T-helper 17 cell (primary cell): ENCODE results near the gene MACROD2. TPM values are rescaled to one million over a fixed set of nuclear protein-coding genes. Genes with fewer than 3 reads are reported as not detected.

Experiments
- ATAC-seq: fragments of 150-1000 bp; cut with Tn5 transposase; 2 replicates; pipeline ENCODE4 v1.10.0; 2021; ENCODE audit warnings: mild to moderate bottlenecking, moderate library complexity
- DNase-seq, 3 donors: peaks; one replicate each; pipeline versions ENCODE4 v3.0.0 to v3.0.0-alpha.2; 2020 to 2021
- H3K9me3 ChIP-seq: one replicate; pipeline ENCODE4 v1.7.0; 2013; ENCODE audit warnings: low read length, mild to moderate bottlenecking; ENCODE audit not compliant: control insufficient read depth, poor library complexity, severe bottlenecking
- H3K27ac Mint-ChIP-seq: one replicate; pipeline ENCODE4 v1.8.0; 2022; ENCODE audit warnings: mild to moderate bottlenecking, moderate library complexity, mixed read lengths
- H3K27me3 Mint-ChIP-seq: one replicate; pipeline ENCODE4 v1.8.0; 2022; ENCODE audit warnings: mixed read lengths
- H3K36me3 Mint-ChIP-seq: one replicate; pipeline ENCODE4 v1.8.0; 2022; ENCODE audit warnings: low read depth, mixed read lengths
- H3K4me1 Mint-ChIP-seq: one replicate; pipeline ENCODE4 v1.8.0; 2022; ENCODE audit warnings: mild to moderate bottlenecking, mixed read lengths
- H3K4me3 Mint-ChIP-seq: one replicate; pipeline ENCODE4 v1.8.0; 2022; ENCODE audit warnings: mild to moderate bottlenecking, moderate library complexity, mixed read lengths
- total RNA-seq, 4 donors: library from RNA in 2 of 4; stranded (reverse) in 2 of 4; gene quantifications; one replicate each; pipeline ENCODE4 v1.2.3 and lab custom pipeline; 2022 to 2026

The MACROD2 gene
- total RNA-seq, 2 donors from 2014 or later = 0.85 TPM; not detected in 1

GRCh38 chr20:15742087-15742486, 1746.8 kb downstream of the MACROD2 start:
- no peak for DNase-seq
- Mint-ChIP-seq H3K27me3 (no peaks in the 10 kb centered on the region), H3K4me1 (no peaks in the 10 kb centered on the region), H3K27ac (no peak overlapping the region), H3K4me3 (no peak overlapping the region), H3K36me3 (no peaks in the 10 kb centered on the region)
- H3K9me3 ChIP-seq = no peaks in the 10 kb centered on the region
- ATAC-seq = no peak

GRCh38 chr20:15742627-15743026, 1747.3 kb downstream of the MACROD2 start:
- Mint-ChIP-seq H3K27me3 (no peaks in the 10 kb centered on the region), H3K27ac (no peak overlapping the region), H3K4me3 (no peak overlapping the region), H3K36me3 (no peaks in the 10 kb centered on the region), H3K4me1 (no peaks in the 10 kb centered on the region)
- ATAC-seq (no peak), DNase-seq (no peak)
- no peaks in the 10 kb centered on the region for H3K9me3 ChIP-seq

DNA sequence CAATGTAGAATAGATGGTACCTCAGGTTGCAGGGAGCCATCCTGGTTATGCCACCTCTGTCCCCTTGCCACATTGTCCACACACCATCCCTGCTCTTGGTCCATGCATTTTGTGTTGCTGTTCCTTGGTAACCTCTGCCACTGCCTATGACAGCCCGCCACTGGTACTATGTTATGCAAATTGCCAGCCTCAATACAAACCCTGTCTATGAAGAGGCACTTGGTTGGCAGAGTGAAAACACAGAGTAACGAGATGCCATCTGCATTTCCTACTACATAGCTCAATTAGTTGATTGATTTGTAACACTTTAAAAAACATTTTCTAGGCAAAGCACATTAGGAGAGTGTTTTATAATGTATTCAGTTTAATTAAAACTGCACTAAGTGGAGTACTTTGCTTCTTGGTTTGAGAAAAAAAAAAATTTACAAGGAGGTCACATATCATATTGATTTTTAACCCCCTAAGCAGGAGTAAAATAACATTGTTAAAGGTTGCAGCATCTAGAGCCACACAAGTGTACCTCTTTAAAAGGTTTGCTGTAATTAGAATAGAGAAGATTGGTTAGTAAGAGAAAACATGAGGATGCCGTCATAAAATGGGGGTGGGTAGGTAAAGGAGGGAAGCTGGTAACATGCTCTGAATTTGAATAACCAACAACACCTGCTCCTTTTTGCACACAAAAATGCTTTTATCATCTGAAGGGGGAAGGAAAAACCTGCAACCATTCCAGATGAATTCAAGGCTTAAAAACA, 1760.9 kb downstream of the MACROD2 start:
- no peaks in the 10 kb centered on the region for H3K9me3 ChIP-seq
- DNase-seq = no peak
- H3K4me3 Mint-ChIP-seq = no peak overlapping the region
- H3K27ac Mint-ChIP-seq = no peak overlapping the region
- H3K27me3 Mint-ChIP-seq = no peaks in the 10 kb centered on the region
- no peak for ATAC-seq
- no peaks in the 10 kb centered on the region for H3K36me3 Mint-ChIP-seq
- no peaks in the 10 kb centered on the region for H3K4me1 Mint-ChIP-seq

- no peaks in the 10 kb centered on the region for H3K9me3 ChIP-seq
- Mint-ChIP-seq H3K27me3 (no peaks in the 10 kb centered on the region), H3K27ac (no peak overlapping the region), H3K4me3 (no peak overlapping the region), H3K36me3 (no peaks in the 10 kb centered on the region), H3K4me1 (no peaks in the 10 kb centered on the region)
- no peak for ATAC-seq
- no peak for DNase-seq
Measured at GRCh38 chr20:15756754-15757115, 1761.4 kb downstream of the MACROD2 start.

DNA sequence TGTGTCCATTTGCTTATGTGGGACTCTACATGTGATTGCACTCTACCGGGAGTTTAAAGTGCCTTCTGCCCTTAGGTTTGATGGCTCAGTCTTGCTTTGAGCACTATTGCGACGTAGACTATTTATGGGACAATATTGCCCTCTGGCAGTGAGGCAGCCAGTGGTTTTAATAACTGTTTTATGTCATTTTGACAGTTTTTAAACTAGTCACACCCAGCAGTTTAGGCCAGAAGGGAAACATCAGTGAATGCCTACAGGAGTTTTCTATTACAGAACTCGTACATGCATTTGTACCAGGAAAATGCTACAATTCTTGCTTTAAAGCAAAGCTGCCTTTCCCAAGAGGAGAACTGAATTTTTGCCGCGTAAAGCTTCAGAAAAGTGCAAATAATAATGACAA, 1764.3 kb downstream of the MACROD2 start:
- Mint-ChIP-seq H3K27me3 (no peaks in the 10 kb centered on the region), H3K27ac (no peak overlapping the region), H3K4me1 (no peaks in the 10 kb centered on the region)

DNA sequence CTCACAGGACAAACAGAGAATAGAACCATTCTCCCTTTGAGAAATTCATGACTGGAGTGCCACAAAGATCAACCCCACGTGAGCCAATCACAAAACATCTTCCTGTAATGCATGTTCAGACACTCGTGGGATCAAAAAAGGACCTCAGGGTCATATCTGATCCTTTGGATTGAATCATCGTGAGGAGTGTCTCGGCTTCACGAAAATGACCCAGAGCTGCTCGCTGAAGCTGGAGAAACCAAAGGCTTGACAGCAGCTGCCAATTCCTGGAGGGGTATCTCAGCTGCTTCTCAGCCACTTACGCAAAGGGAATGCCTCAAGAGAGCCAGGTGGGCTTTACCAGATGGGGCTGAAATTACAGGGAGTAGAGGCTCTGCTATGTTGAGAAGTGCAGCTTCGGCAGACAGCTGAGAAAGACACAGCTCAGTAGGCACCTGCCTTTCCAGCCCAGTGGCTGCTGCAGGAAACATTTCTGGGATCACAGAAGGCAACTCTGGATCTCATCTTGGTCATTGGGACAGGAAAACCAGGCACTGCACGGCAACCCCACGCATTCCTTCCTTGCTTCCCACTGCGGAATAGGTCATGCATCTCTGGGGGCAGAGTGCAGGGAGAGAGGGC, 1764.8 kb downstream of the MACROD2 start:
- H3K9me3 ChIP-seq = no peaks in the 10 kb centered on the region
- H3K4me3 Mint-ChIP-seq = no peak overlapping the region
- H3K27me3 Mint-ChIP-seq = no peaks in the 10 kb centered on the region
- no peaks in the 10 kb centered on the region for H3K36me3 Mint-ChIP-seq
- ATAC-seq (no peak), DNase-seq (no peak)
- no peak overlapping the region for H3K27ac Mint-ChIP-seq
- no peaks in the 10 kb centered on the region for H3K4me1 Mint-ChIP-seq

More for the DNA sequence above, 1764.3 kb downstream of the MACROD2 start:
- no peak overlapping the region for H3K4me3 Mint-ChIP-seq
- ATAC-seq (no peak), DNase-seq (no peak)
- H3K36me3 Mint-ChIP-seq = no peaks in the 10 kb centered on the region
- no peaks in the 10 kb centered on the region for H3K9me3 ChIP-seq

DNA sequence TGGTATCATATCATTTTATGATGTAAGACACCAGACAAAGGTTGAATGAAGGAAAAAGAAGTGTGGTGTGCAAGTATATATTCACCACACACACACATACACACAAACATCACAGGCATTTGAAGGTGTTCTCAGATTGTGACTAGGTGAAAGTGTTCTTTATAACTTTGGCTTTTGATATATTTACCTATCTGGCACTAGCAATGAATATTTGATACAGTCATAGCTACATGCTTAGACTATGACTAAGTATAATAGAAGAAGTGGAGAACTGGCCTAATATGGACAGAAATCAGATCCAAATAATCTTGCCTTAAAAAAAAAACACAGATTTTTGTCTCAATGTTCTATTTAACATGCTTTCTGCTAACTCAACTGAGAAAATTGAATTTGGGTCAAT, 1768.0 kb downstream of the MACROD2 start:
- Mint-ChIP-seq H3K4me3 (no peak overlapping the region), H3K27me3 (no peaks in the 10 kb centered on the region), H3K36me3 (no peaks in the 10 kb centered on the region), H3K4me1 (no peaks in the 10 kb centered on the region), H3K27ac (no peak overlapping the region)
- no peak for DNase-seq
- ATAC-seq = no peak
- H3K9me3 ChIP-seq = no peaks in the 10 kb centered on the region

DNA sequence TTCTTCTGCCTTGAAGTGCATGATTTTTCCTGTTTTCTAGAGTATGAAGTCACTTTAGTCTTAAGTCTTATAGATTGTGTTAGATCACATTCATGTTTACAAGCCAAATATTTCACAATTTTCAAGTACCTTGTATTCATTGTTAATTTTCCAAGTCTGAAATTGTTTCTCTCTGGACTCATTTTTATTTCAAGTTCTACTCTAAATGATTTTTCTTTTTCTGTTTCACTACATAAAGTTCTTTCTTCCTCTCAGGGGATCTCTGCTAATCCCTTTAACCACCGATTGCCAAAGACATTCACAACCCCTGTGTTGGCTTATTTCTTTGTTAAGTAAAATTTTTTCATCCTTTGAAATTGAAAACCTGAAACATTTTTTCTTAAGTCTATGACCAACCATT, 1772.3 kb downstream of the MACROD2 start:
- Mint-ChIP-seq H3K36me3 (no peaks in the 10 kb centered on the region), H3K4me3 (no peak overlapping the region), H3K27me3 (no peaks in the 10 kb centered on the region), H3K27ac (no peak overlapping the region), H3K4me1 (no peaks in the 10 kb centered on the region)
- DNase-seq = no peak
- no peaks in the 10 kb centered on the region for H3K9me3 ChIP-seq
- no peak for ATAC-seq

DNA sequence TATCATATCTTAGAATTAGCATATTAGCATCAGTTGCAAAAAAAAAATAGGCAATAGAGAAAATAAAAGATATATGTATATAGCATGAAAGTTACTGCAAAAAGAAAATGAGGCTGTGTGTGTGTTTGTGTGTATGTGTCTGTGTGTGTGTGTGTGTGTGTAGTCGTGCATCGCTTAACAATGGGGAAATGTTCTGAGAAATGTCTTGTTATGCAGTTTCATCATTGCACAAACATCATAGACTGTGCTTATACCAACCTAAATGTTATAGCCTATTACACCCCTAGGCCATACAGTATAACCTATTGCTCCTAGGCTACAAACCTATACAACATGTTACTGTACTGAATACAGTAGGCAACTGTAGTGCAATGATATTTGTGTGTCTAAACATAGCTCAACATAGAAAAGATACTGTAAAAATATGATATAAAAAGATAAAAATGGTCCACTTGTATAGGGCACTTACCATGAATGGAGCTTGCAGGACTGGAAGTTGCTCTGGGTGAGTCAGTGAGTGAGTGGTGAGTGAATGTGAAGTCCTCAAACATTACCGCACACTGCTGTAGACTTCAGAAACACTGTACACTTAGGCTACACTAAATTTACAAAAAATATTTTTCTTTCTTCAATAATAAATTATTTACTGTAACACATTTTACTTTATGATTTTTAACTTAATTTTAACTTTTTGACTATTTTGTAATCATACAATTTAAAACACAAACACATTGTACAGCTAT, 1772.9 kb downstream of the MACROD2 start:
- Mint-ChIP-seq H3K4me3 (no peak overlapping the region), H3K36me3 (no peaks in the 10 kb centered on the region), H3K27me3 (no peaks in the 10 kb centered on the region), H3K4me1 (no peaks in the 10 kb centered on the region), H3K27ac (no peak overlapping the region)
- ATAC-seq (no peak), DNase-seq (no peak)
- H3K9me3 ChIP-seq = no peaks in the 10 kb centered on the region

- no peaks in the 10 kb centered on the region for H3K4me1 Mint-ChIP-seq
- H3K9me3 ChIP-seq = no peaks in the 10 kb centered on the region
- no peak overlapping the region for H3K27ac Mint-ChIP-seq
- no peak overlapping the region for H3K4me3 Mint-ChIP-seq
- no peaks in the 10 kb centered on the region for H3K36me3 Mint-ChIP-seq
- no peaks in the 10 kb centered on the region for H3K27me3 Mint-ChIP-seq
- DNase-seq (no peak), ATAC-seq (no peak)
Measured at GRCh38 chr20:15772826-15773225, 1777.5 kb downstream of the MACROD2 start.

DNA sequence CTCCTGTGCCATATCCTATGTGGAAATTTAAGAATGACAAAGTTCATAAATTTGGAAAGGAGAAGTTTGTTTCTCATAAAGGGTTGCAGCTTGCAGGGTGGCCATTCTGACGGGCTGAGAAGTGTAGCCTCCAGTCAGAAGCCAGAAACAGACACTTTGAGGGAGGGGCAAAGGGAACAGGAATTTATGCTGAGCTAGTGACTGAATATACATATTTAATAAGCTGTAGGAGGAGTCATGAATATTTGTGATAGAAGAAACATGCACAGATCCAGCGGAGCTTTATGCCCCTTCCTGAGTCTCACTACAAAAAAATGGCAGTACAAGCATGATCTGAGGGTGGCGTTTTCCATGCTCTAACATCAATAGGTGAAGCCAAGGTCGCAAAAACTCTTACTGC, 1779.6 kb downstream of the MACROD2 start:
- Mint-ChIP-seq H3K4me1 (no peaks in the 10 kb centered on the region), H3K36me3 (no peaks in the 10 kb centered on the region), H3K4me3 (no peak overlapping the region), H3K27ac (no peak overlapping the region), H3K27me3 (no peaks in the 10 kb centered on the region)
- no peak for ATAC-seq
- no peak for DNase-seq
- no peaks in the 10 kb centered on the region for H3K9me3 ChIP-seq

DNA sequence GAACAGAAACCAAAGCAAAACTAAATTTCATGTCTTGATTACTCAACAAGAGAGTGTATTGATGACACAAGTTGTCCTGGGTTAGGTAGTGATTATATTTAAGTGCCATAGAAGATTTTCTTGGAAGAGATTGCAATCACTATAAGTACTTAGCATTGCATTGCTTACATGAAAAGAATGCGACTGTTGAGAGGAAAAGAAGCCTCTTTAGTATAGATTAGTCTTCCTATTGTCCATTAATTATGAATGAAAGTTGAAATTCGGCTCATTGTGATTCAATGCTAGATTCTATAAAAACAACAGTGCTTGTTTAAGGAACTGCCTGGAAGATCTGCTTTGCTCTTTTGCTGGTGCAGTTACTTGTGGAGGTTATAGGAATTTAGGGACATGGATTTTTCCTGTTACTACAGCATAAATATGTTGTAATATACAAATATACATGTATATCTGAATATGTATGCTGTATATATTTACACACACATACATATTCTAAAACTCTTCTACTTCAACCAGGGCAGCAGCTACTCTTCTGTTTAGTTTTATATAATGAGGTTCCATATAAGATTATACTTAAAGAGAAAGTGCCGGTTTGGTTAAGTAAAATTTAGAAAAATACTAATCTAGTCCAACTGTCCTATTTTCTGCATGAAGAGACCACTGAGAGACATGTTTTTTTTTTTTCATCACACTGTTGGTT, 1781.6 kb downstream of the MACROD2 start:
- no peaks in the 10 kb centered on the region for H3K36me3 Mint-ChIP-seq
- no peak for DNase-seq
- no peak for ATAC-seq

GRCh38 chr20:15784020-15784419, 1788.7 kb downstream of the MACROD2 start:
- ATAC-seq = no peak

More for the DNA sequence above, 1781.6 kb downstream of the MACROD2 start:
- H3K9me3 ChIP-seq = peaks cover 2% of the 10 kb centered on the region
- H3K27me3 Mint-ChIP-seq = no peaks in the 10 kb centered on the region
- H3K4me1 Mint-ChIP-seq = no peaks in the 10 kb centered on the region
- no peak overlapping the region for H3K27ac Mint-ChIP-seq
- H3K4me3 Mint-ChIP-seq = no peak overlapping the region

More at GRCh38 chr20:15784020-15784419, 1788.7 kb downstream of the MACROD2 start:
- Mint-ChIP-seq H3K4me3 (no peak overlapping the region), H3K27me3 (no peaks in the 10 kb centered on the region), H3K27ac (no peak overlapping the region), H3K4me1 (no peaks in the 10 kb centered on the region), H3K36me3 (no peaks in the 10 kb centered on the region)
- peaks cover 2% of the 10 kb centered on the region for H3K9me3 ChIP-seq
- DNase-seq = no peak
